Activated T-helper 9 cell treated with anti-CD3 and anti-CD28 coated beads, Interleukin-2, amount 50 U/mL, for 16 hours (primary cell): Measurements from ENCODE around the gene PPARA.

Source experiments
- DNase-seq: peaks from one replicate; pipeline ENCODE4 v3.0.0-alpha.2; 2020; ENCODE audit warnings: low read depth

Gene PPARA

DNA sequence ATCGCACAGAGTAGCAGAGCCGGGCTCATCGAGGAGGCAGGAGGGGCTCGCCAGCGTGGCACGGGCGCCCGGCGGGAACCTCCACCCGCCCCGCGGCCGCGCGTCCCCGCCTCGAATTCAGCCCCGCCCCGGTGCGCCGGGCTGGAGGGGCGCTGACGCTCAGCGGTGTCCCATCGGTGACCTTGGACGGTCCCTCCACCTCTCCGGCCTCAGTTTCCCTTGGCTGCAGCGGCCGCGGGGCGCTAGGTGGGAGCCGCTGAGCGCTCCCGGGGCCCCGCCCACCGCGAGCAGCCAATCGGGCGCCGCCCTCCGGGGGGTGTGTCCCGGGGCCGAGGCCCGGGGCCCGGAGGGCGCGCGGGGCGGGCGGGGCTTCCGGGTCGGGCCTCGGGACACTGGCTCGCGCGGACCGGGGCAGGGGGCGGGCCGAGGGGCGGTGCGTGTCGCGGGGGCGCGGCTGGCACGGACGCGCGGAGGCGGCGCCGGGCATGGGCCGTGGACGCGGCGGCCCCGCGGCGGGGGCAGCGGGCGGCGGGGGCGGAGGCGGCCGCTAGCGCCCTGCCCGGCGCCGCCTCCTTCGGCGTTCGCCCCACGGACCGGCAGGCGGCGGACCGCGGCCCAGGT lies at the start of gene PPARA:
TSS of gene PPARA (plus strand) at position 493 of the 621 bp plus-strand sequence. CDS start 47,858 bp downstream, outside the sequence.
- peak; percentile 82 for DNase-seq

DNA sequence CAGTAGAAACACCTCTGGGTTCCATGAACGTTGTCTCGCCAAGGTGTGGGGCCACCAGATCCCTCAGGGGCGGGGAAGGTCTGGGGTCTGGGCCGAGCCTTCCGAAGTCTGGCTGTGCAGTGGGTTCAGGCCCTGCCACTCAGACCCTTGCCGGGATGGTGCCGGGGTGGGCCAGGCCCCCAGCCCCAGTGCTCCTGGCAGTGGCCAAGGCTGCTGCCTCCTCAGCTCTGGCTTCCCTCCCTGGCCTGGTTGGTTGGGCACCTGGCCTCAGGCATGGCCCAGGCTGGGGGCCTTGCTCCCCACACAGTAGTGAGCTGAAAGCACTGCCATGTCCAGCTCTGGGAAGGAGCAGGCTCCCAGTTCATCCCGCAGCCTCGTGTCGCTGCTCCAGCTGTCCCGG lies 48.2 kb upstream of the PPARA start:
- DNase-seq: no peak

DNA sequence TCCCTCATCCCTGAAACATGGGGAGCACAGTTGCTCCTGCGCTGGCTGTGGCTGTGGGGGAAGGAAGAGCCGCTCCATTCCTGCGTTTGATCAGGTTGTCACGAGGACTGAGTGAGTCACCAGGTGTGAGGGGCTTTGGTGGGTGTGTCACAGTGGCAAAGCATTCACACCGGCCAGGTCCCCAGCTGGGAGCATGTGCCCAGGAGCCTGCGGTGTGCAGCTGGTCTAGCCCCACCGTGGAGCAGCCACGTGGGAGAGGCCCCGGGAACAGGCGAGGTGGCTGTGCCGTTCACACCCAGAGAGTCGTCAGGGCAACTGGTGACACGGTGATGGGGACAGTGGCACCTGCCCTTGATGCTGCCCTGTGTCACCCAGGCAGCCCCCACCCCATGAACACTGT lies 47.6 kb upstream of the PPARA start:
- no peak for DNase-seq

DNA sequence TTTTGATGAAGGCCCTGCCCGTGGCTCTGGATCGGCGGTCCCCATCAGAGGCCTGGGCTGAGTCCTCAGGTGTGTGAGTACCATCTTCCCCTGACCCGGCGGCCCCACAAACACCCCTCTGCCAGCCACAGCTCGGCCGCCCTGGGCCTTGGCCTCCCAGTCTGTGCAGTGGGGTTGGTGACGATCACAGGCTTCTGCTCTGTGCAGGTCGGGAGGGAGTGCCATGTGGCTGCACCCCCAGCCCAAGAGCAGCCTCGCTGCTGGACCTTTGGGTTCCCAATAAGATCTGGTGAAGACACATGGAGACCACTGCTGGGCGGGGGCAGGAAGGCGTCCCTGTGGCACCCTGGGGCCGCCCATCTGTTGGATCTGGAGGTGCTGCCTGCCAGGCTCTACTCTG lies 47.1 kb upstream of the PPARA start:
- DNase-seq: no peak

DNA sequence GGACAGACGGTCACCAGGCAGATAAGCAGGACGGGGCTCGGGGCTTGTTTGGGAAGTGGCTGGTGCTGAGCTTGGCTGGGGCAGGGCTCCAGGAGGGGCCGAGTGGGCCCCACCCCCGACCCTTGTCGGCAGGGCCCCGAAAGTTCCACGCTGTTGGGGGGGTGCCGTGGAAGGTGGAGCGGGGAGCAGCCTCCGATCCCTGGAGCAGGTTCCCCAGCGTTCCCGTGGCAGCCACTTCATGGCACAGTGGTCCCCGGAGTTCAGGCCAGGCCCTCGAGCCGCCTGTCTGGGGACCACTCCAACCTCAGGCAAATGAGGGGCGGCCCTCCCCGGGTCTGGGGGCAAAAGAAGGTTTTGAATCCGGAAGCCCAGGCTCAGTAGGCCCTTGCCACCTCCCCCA lies 46.7 kb upstream of the PPARA start:
- no peak for DNase-seq

DNA sequence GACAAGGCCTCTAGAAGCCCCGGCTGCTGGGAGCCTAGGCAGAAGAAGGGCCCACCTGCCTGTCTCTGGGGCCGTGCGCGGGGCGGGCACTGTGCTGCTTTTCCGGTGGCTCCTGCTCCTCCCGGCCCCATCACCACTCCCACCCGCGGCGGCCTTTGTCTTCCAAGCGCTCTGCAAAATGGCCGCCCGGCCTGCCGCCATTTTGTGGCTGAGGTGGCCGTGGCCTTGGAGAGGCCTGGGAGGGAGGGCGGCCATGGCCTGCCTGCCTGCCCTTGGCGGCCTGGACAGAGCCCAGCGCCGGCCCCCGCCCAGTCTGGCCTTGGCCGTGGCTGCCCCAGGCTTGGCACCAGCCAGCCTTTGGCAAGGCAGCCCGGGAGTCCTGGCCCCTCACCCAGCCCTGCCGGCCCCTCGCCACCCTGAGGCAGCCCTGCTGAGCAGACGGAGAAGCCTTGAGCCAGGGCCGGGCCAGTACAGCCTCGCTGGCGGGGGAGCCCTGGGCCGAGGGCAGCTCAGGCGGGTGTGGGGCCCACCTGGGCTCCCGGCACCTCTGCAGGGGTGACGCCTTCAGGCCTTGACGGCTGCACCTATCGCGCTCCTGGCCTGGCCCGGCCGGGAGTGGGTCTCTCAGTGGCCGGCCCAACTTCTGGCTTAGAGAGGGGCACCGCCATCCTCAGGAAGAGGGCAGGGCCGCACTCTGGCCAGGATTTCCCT lies 46.0 kb upstream of the PPARA start:
- DNase-seq: no peak

DNA sequence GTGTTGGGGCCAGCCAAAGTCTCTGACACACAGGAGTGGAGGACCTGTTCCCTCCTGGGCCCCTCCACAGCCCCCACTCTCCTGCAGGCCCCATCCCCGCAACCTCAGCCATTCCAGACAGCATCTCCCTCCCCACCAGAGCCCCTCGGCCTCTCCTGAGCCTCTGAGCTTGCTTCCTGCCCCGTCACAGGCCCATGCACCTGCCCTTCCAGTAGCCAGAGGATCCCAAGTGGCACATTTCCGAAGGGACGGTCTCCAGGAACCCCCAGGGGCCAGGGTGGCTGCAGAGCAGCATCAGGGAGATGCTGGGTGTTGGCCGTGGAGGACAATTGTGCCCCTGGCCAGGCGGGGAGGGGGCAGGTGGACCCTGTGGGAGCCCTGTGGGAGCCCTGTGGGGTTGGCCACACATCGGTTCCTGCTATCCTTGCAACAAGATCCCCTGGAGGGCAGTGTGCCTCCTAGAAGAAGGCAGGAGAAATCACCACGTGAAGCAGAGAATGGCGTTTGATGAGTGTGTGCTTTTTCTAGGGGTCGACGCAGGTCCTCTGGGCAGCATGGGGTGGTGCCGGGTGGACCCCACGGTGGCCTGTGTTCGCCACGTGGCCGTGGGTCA lies 45.3 kb upstream of the PPARA start:
- no peak for DNase-seq

DNA sequence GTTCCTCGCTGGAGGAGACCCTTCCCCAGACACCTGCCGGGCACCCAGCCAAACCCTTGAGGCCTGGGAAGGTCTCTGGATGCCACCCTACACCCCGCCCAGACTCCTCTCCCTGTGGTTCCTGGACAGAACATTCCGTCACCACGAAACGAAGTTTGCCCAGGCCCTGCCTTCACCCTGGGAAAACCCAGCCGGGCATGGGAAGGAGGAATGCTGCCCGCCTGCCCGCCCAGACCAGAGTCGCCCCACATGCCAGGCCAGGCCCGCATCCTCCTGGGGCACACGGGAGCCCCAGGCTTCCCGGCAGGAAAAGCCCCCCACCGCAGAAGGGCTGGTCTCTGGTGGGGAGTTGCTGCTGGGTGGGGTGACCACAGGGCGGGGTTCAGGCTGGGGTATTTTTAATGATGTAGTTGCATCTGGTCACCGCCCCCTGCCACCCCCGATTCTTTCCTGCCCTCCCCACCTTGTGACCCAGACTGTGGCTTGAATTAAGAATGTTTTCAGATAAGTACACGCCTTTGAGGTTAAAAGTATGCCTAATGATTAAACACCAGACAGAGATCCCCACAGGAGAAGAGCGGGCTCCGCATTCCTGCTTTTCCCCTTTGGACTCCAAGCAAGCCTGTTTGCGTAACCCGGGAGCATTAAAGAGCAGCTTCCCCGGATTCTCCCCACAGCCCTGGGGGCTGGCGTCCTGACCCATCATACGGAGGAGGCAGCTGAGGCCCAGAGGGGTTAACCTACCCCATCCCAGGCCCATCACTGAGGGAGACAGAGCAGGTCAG lies 44.6 kb upstream of the PPARA start:
- no peak for DNase-seq

DNA sequence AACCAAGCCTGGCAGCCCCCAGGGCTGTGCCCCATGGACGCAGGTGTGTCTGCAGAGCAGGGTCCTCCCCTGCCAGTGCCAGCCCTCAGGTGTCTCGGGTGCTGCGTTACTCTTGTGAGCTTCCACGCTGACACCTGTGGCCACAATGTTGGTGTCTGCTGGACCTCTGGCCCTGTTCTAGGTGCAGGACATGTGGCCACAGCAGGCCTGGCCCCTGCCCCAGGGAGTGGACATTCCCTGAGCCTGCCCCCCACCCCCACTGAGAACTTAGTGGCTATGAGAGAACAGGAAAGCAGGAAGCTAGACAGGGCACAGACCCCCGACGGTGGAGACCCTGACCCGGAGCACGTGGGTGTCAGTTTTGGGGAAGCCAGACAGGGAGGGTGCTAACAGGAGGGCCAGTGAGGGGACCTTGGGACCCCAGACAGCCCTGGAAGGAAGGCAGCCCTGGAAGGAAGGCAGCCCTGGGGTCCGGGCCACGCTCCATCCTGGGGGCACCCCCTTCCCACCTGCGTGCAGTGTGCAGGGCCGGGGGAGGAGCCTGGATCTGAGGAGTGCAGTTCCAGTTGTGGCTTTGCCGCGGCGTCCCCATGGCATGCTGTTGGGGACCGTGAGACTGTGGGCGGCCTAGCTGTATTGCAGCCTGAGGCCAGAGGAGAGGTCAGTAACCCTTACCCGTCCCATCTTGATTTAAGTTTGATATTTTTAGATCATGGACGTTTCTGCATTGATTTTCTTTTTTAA lies 43.9 kb upstream of the PPARA start:
- no peak for DNase-seq

DNA sequence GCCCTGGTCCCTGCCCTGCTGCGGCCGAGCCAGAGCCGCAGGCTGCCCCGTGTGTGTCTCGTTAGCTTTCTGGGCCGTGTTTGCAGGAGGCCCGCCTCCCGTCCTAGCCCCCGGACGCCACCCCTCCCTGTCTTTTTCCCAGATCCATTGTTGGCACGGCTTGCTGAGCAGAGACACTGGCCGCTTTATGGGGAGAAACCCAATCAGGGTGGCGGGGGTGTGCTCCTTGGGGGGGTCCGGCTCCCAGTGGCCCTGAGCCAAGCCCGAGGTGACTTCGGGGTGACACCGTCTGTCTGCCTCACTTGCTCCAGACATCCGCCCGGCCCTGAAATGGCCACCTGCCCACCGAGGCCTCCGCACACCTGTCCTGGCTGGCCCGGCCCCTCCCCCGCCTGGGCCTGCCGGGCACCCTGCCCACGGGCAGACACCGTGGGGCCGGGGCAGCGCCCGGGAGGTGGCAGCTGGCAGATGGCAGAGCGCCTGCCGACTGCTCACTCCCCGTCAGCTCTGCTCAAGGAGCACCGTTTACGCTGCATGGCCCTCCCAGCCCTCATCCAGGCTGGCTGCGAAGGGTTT lies 43.1 kb upstream of the PPARA start:
- DNase-seq: no peak

DNA sequence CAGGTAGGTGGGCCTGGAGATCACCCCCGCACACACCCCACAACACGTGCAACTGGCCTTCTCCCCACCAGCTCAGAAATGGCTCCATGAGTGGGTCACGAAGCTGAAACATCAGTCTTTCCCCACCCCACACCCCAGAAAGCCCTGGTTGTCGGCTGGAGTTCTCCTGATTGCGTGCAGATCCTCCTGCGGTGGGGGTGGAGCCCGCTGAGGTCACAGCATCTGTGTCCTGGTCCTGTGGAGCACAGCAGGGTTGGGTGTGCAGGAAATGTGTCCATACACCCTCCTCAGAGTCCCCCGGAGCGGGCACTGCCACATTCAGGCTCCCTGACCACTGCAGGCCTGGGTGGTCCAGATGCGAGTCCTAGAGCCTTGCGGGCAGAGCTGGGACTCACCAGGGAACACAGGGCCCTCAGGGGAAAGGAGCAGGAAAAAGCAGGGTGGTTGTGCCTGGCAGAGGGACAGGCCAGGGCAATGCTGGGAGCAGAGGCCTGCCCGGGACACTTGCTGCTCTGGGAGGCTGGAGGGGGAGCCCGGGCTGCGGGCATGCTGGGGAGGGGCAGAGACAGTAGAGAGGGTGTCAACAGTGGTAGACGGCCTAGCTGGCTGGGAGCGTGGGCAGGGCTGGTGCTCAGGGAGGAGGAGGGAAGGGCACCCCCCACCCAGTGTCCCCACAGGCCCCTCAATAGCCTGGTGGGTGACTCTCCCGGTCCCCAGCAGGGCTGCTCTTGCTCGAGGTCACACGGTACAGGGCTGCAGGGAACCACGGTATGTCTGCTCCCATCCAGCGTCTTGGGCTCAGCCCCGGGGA lies 42.4 kb upstream of the PPARA start:
- DNase-seq: no peak

DNA sequence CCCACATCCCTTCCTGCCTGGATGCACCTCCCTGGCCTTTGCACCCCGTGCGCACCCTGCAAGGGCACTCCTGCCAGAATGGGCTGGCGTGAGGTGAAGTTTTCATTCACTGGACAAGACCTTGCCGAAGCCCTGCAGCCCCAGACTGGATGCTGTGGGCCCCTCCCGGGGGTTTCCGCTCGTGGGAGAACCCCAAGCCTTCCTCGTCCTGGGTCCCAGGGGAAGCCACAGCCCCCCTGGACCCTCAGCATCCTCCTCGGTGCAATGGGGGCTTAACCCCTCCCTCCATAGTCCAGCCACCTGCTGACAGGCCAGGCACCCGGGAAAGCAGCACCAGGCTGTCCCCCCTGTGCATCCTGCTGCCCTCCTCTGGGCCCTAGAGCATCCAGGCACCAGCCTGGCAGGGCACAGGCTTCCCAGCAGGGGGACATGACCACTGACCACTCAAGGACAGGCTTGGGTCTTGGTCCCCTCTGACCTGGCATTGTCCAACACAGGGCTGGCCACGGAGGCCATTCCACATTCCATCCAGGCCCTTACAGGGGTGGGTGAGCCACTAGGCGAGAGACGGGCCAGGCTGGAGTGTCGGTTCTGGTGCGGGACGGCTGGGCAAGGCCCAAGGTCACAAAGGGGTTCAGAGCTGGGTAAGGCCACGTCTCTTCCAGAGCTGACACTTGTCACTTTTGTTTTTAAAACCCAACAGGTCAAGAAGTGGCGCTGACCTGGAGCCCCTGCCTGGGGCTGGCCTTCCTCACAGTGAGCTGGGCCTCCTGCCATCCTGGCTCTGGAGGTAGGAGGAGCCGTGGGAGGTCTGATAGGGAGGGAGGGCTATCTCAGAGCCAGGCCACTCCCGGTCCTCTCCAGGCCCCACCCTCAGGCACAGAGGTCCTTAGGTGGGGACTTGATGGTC lies 41.5 kb upstream of the PPARA start:
- no peak for DNase-seq

DNA sequence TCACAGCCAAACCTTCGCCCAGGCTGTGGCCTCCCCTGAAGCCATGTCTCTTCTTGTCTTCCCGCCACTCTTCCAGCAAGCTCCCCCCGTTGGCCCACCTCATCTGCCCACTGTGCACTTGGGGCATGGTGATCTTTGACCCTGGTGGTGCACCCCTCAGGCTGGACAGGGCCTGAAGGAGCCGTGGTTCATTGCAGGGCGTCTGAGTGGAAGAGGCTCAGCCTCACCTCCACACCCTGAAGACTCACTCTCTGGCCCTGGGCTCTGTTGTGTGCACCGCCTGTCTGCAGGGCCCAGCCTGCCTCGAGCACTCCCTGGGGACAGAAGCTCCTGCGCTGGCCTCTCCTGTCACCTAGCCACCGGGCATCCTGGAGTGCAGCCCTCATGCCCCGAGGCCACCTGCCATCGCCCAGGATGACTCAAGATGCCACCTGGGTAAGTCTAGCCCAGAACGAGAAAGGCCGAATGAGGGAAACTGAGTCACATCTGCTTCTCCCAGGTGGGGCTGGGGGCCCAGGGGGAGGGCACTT lies 40.8 kb upstream of the PPARA start:
- DNase-seq: no peak

DNA sequence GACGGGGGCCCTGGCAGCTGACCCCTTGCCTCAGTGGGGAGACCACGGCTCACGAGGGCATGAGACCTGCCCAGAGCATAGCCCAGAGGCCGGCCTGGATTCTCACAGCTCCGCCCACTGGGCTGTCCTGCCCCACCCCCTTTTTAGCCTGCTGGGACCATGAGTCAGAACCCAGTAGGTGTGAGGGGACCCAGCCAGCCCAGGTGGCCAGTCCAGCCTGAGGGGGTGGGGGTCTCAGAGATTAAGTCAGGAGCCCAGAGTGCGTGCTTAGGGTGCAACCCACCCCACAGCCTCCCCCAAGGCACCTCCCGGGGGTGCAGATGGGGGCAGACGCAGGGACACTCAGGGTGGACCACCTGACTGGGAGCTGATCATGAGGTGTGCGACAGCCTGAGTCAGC lies 40.1 kb upstream of the PPARA start:
- DNase-seq: no peak

DNA sequence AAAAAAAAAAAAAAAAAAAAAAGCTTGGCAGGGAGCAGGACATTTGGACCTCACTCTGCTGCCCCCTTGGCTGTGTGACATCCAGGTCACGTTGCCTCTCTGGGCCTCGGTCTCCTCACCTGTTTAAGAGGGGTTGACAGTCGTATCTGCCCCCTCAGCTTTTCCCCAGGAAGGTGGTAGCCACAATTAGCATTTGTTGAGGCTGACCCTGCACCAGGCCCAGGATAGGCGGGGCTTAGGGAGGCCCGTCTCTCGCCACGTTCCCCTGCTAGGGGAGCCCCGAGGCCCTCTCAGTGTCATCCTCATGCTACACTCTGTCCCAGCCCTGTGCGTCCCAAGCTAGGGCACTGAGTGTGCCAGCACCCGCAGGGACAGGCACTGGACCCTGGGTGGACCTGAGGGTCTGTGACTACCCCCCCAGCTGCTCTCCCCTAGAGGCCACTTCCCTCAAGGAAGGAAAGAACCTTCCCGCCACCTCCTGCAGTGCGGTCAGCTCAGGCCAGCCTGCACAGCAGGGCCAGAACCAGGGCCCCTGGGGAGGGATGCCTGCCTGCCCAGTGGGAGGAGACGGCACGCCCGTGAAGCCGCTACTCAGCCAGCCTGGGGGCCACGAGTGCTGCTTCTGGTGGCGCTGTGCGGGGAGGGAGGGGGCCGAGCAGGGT lies 38.5 kb upstream of the PPARA start:
- no peak for DNase-seq

DNA sequence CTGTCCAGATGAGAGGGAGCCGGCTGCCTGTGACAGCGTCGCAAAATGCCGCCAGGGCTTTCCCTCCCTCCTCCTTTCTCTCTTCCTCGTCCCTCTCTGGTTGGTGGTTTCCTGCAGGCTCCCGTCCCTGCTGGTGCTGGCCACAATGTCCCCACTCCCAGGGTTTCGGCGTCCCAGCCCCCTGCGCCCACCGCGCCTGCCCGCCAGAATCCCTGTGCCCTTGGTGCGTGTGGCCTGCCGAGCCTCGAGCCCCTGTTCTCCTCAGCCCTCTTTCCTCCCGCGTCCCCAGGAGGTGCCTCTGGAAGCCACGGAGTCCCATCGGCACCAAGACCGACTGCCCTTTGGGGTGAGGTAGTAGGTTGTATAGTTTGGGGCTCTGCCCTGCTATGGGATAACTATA lies 37.9 kb upstream of the PPARA start:
- DNase-seq: no peak

DNA sequence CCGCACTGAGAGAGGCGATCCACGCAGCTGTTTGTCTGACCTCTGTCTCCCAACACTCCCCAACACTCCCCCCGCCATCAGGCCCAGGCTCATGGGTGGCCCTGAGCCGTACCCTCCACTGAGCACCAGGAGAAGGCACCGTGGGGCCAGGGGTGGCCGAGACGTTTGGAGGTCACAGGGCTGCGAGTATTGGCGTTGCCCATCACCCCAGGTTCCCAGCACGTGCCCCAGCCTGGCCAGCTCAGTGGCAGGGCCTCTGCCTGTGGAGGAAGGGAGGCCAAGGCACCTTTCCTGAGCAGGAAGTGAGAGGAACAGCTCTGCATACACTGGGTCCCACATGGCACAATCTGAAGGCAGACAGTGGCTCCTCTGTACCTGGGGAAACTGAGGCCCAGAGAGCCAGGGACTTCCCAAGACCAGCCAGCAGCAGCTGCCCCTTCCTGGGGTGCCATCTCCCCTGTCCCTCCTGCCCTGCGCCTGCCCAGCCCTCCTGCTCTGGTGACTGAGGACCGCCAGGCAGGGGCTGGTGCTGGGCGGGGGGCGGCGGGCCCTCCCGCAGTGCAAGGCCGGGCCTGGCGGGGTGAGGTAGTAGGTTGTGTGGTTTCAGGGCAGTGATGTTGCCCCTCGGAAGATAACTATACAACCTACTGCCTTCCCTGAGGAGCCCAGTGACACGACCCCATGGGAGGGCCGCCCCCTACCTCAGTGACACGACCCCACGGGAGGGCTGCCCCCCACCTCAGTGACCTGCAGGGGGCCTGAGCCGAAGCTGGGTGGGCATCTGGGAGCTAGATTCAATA lies 37.0 kb upstream of the PPARA start:
- DNase-seq: no peak

DNA sequence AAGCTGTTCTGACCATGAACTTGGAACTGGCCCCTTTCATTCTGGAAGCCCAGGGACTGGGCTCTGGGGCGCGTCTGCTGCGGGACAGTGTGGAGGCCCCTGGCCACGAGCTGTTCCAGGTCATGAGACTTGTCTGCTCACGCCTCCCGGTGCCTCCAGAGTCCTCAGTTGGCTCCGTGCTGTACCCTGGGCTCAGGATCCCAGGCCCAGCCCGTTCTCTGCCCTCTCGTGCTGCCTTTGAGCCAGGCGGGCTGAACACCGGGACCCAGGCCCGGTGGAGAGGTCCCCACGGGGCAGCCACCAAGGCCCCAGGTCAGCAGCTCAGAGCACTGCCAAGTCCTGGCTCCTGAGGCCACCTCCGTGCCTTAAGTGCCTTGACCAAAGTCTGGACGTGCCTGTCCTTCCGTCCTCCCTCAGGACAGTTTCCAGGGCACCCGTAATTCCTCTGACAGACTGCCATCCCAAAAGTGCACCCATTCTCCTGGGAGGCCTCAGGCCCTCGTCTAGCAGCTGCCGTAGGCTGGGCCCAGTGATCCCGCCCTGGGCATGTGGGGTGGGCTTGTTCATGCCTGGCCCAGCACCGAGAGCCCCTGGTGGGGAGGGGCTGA lies 36.3 kb upstream of the PPARA start:
- no peak for DNase-seq
